A673 (cell line): ENCODE measurements around the gene HOXB8. TPM values are rescaled to one million over a fixed set of nuclear protein-coding genes. Genes with fewer than 3 reads are reported as not detected.
A peak's percentile ranks its signal among the peaks of the same experiment; 100 is the strongest.

ENCODE experiments used
- BruUV-seq: library from RNA; stranded (reverse); fragments of 400-500 nt; replicated peaks from 2 replicates; lab custom pipeline; 2021; lab: Mats Ljungman, UMichigan
- CTCF ChIA-PET: fragments of 300-600 bp; sonication (Branson Sonifier 250); formaldehyde crosslinking; loops from one replicate; lab custom pipeline; 2022; ENCODE audit warnings: antibody characterized with exemption; lab: Charles Lee
- POLR2A ChIA-PET: fragments of 300-600 bp; sonication (Branson Sonifier 250); formaldehyde crosslinking; loops from one replicate; lab custom pipeline; 2022; ENCODE audit warnings: antibody characterized with exemption; ENCODE audit not compliant: low non-redundant PET; lab: Charles Lee
- DNase-seq: peaks from one replicate; pipeline ENCODE4 v3.0.0-alpha.2; 2015; ENCODE audit warnings: low spot score
- H3K27ac ChIP-seq: fragments of 200-600 bp; sonication (generic); 2 replicates; pipeline ENCODE4 v1.5.1; 2016; ENCODE audit warnings: mixed run types, low read depth, mild to moderate bottlenecking, mixed read lengths, antibody characterized with exemption, low read length; ENCODE audit not compliant: poor library complexity, severe bottlenecking
- H3K27me3 ChIP-seq: fragments of 200-600 bp; sonication (generic); replicated peaks from 2 replicates; pipeline ENCODE4 v1.6.1; 2017; ENCODE audit warnings: mixed run types, low read depth, mild to moderate bottlenecking, mixed read lengths, antibody characterized with exemption, low read length; ENCODE audit not compliant: insufficient read depth, poor library complexity
- H3K36me3 ChIP-seq: fragments of 200-600 bp; sonication (generic); 2 replicates; pipeline ENCODE4 v1.6.1; 2016; ENCODE audit warnings: mixed run types, mild to moderate bottlenecking, mixed read lengths, antibody characterized with exemption, low read length; ENCODE audit not compliant: insufficient read depth, poor library complexity, severe bottlenecking
- H3K4me1 ChIP-seq: fragments of 200-600 bp; sonication (generic); 2 replicates; pipeline ENCODE4 v1.6.1; 2017; ENCODE audit warnings: mixed run types, mild to moderate bottlenecking, mixed read lengths, antibody characterized with exemption, low read length; ENCODE audit not compliant: insufficient read depth, poor library complexity, severe bottlenecking
- H3K4me3 ChIP-seq: fragments of 200-600 bp; sonication (generic); 2 replicates; pipeline ENCODE4 v1.5.1; 2016; ENCODE audit warnings: low read depth, mixed run types, mild to moderate bottlenecking, mixed read lengths, low read length; ENCODE audit not compliant: poor library complexity, severe bottlenecking
- H3K9me3 ChIP-seq: fragments of 200-600 bp; sonication (generic); 2 replicates; pipeline ENCODE4 v1.6.1; 2016; ENCODE audit warnings: mixed run types, low read depth, mild to moderate bottlenecking, mixed read lengths, antibody characterized with exemption, low read length; ENCODE audit not compliant: poor library complexity, severe bottlenecking
- EZH2 ChIP-seq: fragments of 200-600 bp; sonication (generic); IDR thresholded peaks from 2 replicates; pipeline ENCODE4 v1.6.1; 2017; ENCODE audit warnings: borderline replicate concordance, low read depth, mild to moderate bottlenecking, mixed read lengths, antibody characterized with exemption, low read length; ENCODE audit not compliant: poor library complexity, severe bottlenecking
- intact Hi-C: fragments of 100-400 bp; cut with micrococcal nuclease; formaldehyde crosslinking; loops from one replicate; pipeline ENCODE4 v1.10.0; 2022; ENCODE audit not compliant: unreplicated experiment
- total RNA-seq: library from RNA; stranded (reverse); gene quantifications from 2 replicates; pipeline ENCODE4 v1.2.3, GENCODE V29; 2021
- TF ChIP-seq, protein P1 (sequence below): fragments of 300-800, 200-600 bp; sonication (generic); conservative IDR thresholded peaks from 2 replicates; pipeline ENCODE4 v1.5.1; 2017; ENCODE audit warnings: low read depth, mild to moderate bottlenecking, antibody characterized with exemption, low read length, moderate library complexity, mixed read lengths

Gene HOXB8
- total RNA-seq, 1 experiment from 2014 or later, result 13.1 TPM

DNA sequence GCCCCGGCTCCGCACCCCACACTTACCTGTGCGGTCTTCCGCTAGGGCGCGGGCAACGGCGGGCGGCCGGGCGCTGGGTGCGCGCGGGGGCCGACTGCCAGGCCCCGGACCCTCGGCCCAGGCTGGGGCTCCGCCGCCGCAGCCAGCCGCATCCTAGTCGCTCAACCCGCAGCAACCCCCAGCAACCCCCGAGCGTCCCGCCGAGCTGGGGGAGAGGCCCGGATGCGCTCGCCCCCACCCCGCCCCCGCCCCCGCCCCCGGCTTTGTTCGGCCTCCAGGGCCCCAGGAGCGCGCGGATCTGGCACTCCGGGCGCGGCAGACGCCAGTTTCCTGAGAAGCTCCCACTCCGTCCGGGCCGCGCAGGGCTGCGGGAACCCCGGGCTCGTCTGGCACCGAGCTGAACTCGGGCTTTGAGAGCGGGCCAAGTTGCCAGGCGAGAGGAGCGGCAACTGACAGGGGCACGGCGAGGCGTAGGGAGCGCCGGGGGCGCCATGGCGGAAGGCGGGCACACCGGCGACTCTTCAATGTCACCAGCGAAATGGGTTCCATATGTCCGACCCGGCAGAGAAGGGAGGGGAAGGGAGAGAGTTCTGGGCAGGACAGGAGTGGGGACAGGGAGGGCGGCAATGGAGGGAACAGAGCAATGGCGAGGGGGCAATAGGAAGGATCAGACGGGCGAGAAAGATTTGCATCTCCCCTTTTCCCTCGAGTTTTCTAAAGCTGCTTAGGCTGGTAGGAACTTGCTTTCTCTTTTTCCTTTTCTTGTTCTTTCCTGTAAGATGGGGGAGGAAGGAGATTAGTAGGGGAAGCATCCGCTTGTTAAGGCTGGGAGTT lies 50.7 kb downstream of the HOXB8 start:
- H3K27me3 ChIP-seq, result no peaks in the 10 kb centered on the region

GRCh38 chr17:48563867-48564187 lies 51.3 kb downstream of the HOXB8 start:
- Histone ChIP-seq H3K27ac (peak overlapping the region; percentile 53), H3K4me1 (peaks cover 76% of the 10 kb centered on the region), H3K36me3 (no peaks in the 10 kb centered on the region), H3K4me3 (peak overlapping the region; percentile 54), H3K27me3 (no peaks in the 10 kb centered on the region), H3K9me3 (no peaks in the 10 kb centered on the region)
- DNase-seq, result no peak
- intact Hi-C loops, result no loop called here
- TF ChIP-seq, protein P1, sequence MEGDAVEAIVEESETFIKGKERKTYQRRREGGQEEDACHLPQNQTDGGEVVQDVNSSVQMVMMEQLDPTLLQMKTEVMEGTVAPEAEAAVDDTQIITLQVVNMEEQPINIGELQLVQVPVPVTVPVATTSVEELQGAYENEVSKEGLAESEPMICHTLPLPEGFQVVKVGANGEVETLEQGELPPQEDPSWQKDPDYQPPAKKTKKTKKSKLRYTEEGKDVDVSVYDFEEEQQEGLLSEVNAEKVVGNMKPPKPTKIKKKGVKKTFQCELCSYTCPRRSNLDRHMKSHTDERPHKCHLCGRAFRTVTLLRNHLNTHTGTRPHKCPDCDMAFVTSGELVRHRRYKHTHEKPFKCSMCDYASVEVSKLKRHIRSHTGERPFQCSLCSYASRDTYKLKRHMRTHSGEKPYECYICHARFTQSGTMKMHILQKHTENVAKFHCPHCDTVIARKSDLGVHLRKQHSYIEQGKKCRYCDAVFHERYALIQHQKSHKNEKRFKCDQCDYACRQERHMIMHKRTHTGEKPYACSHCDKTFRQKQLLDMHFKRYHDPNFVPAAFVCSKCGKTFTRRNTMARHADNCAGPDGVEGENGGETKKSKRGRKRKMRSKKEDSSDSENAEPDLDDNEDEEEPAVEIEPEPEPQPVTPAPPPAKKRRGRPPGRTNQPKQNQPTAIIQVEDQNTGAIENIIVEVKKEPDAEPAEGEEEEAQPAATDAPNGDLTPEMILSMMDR, result no peak
- no peak for TF ChIP-seq EZH2
- POLR2A ChIA-PET, result no interaction called here
- CTCF ChIA-PET, result interaction anchor here (1.5 kb wide), 1 partner anchor 71 kb away, joined by 5 read pairs; no protein-coding TSS in a partner anchor
- no TSS peak for BruUV-seq

More for the DNA sequence above, 50.7 kb downstream of the HOXB8 start:
- intact Hi-C loops, result no loop called here
- POLR2A ChIA-PET, result interaction anchor here (0.6 kb wide), 2 partner anchors 163 to 798 kb away, joined by 3 to 8 read pairs; no protein-coding TSS in a partner anchor
- no TSS peak for BruUV-seq
- H3K4me3 ChIP-seq, result peak overlapping the region; percentile 54
- no peak for TF ChIP-seq EZH2
- TF ChIP-seq, protein P1, result no peak
- peak overlapping the region; percentile 87 for H3K27ac ChIP-seq
- no peaks in the 10 kb centered on the region for H3K36me3 ChIP-seq
- no peaks in the 10 kb centered on the region for H3K9me3 ChIP-seq
- peaks cover 82% of the 10 kb centered on the region for H3K4me1 ChIP-seq
- CTCF ChIA-PET, result interaction anchor here (0.6 to 1.5 kb wide), 2 partner anchors 72 to 231 kb away, joined by 4 to 5 read pairs; no protein-coding TSS in a partner anchor
- DNase-seq, result peak; percentile 76

- intact Hi-C loops, result no loop called here
- peak overlapping the region; percentile 53 for H3K27ac ChIP-seq
- TF ChIP-seq, protein P1, result no peak
- TF ChIP-seq EZH2, result no peak
- no peak for DNase-seq
- POLR2A ChIA-PET, result no interaction called here
- H3K9me3 ChIP-seq, result no peaks in the 10 kb centered on the region
- peak overlapping the region; percentile 54 for H3K4me3 ChIP-seq
- peaks cover 72% of the 10 kb centered on the region for H3K4me1 ChIP-seq
- BruUV-seq, result no TSS peak
- H3K27me3 ChIP-seq, result no peaks in the 10 kb centered on the region
- CTCF ChIA-PET, result interaction anchor here (1.5 kb wide), 1 partner anchor 71 kb away, joined by 5 read pairs; no protein-coding TSS in a partner anchor
- no peaks in the 10 kb centered on the region for H3K36me3 ChIP-seq
These were observed 51.7 kb downstream of the HOXB8 start for GRCh38 chr17:48563385-48563838.
